Nephron (organoid): ENCODE measurements around the gene VENTX.
A peak's percentile ranks its signal among the peaks of the same experiment; 100 is the strongest.

Source experiments
- H3K27ac Mint-ChIP-seq, 3 experiments: 2 replicates each; pipeline ENCODE4 v1.8.0; 2020; ENCODE audit warnings: mixed read lengths in 3 of 3, mild to moderate bottlenecking in 2 of 3, moderate library complexity in 1 of 3
- H3K27me3 Mint-ChIP-seq: 2 replicates; pipeline ENCODE4 v1.8.0; 2021; ENCODE audit warnings: low read depth, mild to moderate bottlenecking, moderate library complexity, mixed read lengths
- H3K36me3 Mint-ChIP-seq: 2 replicates; pipeline ENCODE4 v1.8.0; 2020; ENCODE audit warnings: low read depth, mixed read lengths
- H3K4me1 Mint-ChIP-seq: 2 replicates; pipeline ENCODE4 v1.8.0; 2020; ENCODE audit warnings: mixed read lengths
- H3K4me3 Mint-ChIP-seq, 3 experiments: 2 replicates each; pipeline ENCODE4 v1.8.0; 2020; ENCODE audit warnings: mild to moderate bottlenecking in 3 of 3, mixed read lengths in 3 of 3, moderate library complexity in 2 of 3
- H3K9me3 Mint-ChIP-seq: 2 replicates; pipeline ENCODE4 v1.8.0; 2020; ENCODE audit warnings: mixed read lengths
- TF ChIP-seq, protein P1 (sequence below), 3 experiments: fragments of 200-600 bp; sonication (generic); IDR thresholded peaks; one replicate each; pipeline ENCODE4 v1.5.0; 2021; ENCODE audit warnings: antibody characterized with exemption in 3 of 3; ENCODE audit not compliant: unreplicated experiment in 3 of 3

Gene VENTX

DNA sequence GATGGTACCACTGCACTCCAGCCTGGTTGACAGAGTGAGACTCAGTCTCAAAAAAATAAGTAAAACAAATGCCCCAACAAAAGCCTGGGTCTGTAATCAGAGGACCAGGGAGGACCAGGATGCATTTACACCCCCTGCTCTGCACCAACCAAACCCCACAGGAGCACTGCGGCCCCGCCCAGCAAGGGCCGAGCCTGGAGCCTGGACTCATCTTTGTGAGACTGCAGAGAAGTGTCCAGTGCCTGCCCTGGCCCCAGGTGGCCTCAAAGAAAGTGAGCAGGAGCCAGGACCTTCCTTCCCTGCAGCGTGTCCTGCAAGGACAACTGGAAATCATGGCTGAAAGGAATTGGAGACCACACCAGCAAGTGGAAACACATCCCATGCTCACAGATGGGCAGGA, 46.0 kb upstream of the VENTX start:
- Mint-ChIP-seq H3K27ac (no peak overlapping the region), H3K9me3 (peaks cover 23% of the 10 kb centered on the region), H3K27me3 (peaks cover 26% of the 10 kb centered on the region), H3K4me3 (no peak overlapping the region), H3K4me1 (peaks cover 7% of the 10 kb centered on the region), H3K36me3 (peaks cover 6% of the 10 kb centered on the region)
- TF ChIP-seq, protein P1, sequence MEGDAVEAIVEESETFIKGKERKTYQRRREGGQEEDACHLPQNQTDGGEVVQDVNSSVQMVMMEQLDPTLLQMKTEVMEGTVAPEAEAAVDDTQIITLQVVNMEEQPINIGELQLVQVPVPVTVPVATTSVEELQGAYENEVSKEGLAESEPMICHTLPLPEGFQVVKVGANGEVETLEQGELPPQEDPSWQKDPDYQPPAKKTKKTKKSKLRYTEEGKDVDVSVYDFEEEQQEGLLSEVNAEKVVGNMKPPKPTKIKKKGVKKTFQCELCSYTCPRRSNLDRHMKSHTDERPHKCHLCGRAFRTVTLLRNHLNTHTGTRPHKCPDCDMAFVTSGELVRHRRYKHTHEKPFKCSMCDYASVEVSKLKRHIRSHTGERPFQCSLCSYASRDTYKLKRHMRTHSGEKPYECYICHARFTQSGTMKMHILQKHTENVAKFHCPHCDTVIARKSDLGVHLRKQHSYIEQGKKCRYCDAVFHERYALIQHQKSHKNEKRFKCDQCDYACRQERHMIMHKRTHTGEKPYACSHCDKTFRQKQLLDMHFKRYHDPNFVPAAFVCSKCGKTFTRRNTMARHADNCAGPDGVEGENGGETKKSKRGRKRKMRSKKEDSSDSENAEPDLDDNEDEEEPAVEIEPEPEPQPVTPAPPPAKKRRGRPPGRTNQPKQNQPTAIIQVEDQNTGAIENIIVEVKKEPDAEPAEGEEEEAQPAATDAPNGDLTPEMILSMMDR (IDR thresholded peaks at IDR 0.05; ENCODE audit: unreplicated experiment in 3 of 3) = no peak

DNA sequence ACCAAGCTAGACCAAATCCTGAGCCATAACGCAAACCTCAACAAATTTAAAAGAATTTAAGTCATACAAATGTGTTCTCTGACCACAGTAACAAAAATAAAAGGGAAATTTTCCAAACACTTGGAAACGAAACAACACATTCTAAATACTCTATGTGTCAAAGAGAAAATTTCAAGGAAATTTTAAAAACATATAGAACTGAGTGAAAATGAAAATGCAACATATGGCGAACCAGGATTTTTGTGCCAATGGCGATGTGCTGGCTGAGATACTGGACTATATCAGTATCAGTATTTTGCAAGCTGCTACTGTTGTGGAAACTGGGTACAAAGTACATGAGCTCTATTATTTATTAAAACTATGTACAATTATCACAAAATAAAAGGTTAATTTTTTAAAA, 43.5 kb upstream of the VENTX start:
- Mint-ChIP-seq H3K27ac (no peak overlapping the region), H3K9me3 (peaks cover 23% of the 10 kb centered on the region), H3K27me3 (peaks cover 26% of the 10 kb centered on the region), H3K4me1 (peaks cover 6% of the 10 kb centered on the region), H3K36me3 (peaks cover 6% of the 10 kb centered on the region), H3K4me3 (no peak overlapping the region)
- TF ChIP-seq, protein P1 (IDR thresholded peaks at IDR 0.05; ENCODE audit: unreplicated experiment in 3 of 3) = no peak

DNA sequence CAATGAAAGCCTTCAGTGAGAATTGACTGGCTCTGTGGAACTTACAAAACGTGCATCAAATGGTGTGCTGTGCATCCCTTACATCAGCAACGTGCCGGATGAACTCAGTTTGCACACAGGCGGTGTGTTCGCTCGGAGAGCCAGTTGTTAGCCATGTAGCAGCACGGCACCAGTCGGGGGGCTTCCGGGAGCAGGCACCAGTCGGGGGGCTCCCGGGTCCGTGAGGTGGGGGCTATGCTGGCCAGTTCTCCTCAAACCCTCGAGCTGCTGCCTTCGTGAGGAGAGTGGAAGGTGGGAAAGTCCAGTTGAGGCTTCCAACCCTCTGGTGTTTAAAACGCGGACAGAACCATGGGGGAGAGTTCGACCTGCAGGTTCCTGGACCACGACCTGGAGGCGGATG, 42.6 kb upstream of the VENTX start:
- TF ChIP-seq, protein P1 (IDR thresholded peaks at IDR 0.05; ENCODE audit: unreplicated experiment in 3 of 3) = no peak
- peaks cover 23% of the 10 kb centered on the region for H3K27me3 Mint-ChIP-seq
- H3K36me3 Mint-ChIP-seq = peaks cover 6% of the 10 kb centered on the region
- H3K27ac Mint-ChIP-seq = no peak overlapping the region
- H3K4me1 Mint-ChIP-seq = peaks cover 6% of the 10 kb centered on the region
- no peak overlapping the region for H3K4me3 Mint-ChIP-seq
- peaks cover 23% of the 10 kb centered on the region for H3K9me3 Mint-ChIP-seq

DNA sequence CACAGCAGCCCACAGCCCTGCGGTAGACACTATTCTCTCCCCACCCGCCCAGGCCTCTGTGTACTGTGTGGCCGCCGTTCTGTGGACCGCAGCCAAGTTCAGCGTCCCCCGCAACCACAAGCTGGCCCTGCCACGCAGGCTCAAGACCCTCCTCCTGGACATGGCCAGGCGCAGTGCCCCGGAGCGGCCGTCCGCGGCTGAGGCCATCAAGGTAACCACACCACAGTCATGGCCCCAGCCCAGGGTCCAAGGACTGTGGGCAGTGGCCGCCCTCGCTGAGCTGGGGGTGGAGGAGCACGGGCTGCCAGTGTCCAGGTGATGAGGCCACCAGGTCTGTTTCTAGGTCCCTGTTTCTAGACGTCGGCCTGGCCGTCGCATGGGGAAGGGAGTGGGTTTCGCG, 42.0 kb upstream of the VENTX start:
- H3K4me3 Mint-ChIP-seq = no peak overlapping the region

DNA sequence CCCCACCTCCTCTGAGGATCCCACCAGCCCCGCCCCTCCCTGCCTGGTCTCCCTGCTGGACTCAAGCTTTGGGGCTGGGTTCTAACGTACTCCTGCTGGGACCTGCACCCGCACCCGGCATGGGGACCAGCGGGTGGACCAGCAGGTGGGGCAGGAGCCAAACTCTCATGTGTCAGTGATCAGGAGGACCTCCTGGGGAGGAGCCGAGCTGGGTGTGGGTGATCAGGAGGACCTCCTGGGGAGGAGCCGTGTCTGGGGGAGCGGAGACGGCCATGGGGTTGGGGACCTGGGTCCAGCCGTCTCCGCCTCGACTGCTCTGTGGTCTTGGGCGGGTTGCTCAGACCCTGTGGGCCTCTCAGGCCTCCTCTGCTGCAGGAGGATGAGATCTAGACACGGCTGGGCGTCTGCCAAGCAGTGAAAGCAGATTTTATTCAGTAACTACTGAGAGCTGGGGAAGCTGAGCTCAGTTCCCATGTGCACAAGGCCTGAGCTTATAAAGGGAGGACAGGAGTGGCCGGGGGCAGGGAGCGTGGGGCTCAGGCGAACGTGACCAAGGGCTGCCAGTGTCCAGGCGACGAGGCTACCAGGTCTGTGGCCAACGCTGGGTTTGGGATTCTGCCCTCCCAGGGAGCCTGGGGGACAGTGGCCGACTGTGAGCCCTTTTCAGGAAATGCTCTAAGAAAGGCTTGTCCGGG, 41.3 kb upstream of the VENTX start:
- TF ChIP-seq, protein P1 (IDR thresholded peaks at IDR 0.05; ENCODE audit: unreplicated experiment in 3 of 3) = no peak
- Mint-ChIP-seq H3K9me3 (peaks cover 23% of the 10 kb centered on the region), H3K27me3 (peaks cover 13% of the 10 kb centered on the region), H3K4me1 (peaks cover 6% of the 10 kb centered on the region), H3K36me3 (peaks cover 6% of the 10 kb centered on the region), H3K27ac (peak overlapping the region; percentile 41 to 61 (median 48)), H3K4me3 (no peak overlapping the region)

More for the DNA sequence above, 42.0 kb upstream of the VENTX start:
- Mint-ChIP-seq H3K4me1 (peaks cover 6% of the 10 kb centered on the region), H3K9me3 (peaks cover 23% of the 10 kb centered on the region), H3K27ac (no peak overlapping the region), H3K36me3 (peaks cover 6% of the 10 kb centered on the region), H3K27me3 (peaks cover 18% of the 10 kb centered on the region)
- TF ChIP-seq, protein P1 (IDR thresholded peaks at IDR 0.05; ENCODE audit: unreplicated experiment in 3 of 3) = no peak
